ENCODE measurements around the gene ZNF300. TPM values are rescaled to one million over a fixed set of nuclear protein-coding genes. Genes with fewer than 3 reads are reported as not detected.

ZNF300 gene
- total and polyA plus RNA-seq, 2 of the 13 experiments (the other 11 are each of a cell fraction or from before 2014, with no cell fraction given) = 2.7 to 6.8 TPM

GRCh38 chr5:150904479-150905311 lies at the start of gene ZNF300 (continued):
- TF ChIP-seq HNF1B (CRISPR knock-in tag; IDR thresholded peaks at IDR 0.05) (peak; percentile 52; the same call in 1 of the 2 replicates), HOMEZ (CRISPR knock-in tag; IDR thresholded peaks at IDR 0.05; ENCODE audit: low read depth) (peak; percentile 55; the same call in 1 of the 2 replicates), ZNF281 (CRISPR knock-in tag; IDR thresholded peaks at IDR 0.05; ENCODE audit: borderline replicate concordance) (peak; percentile 30; the same call in 1 of the 2 replicates), ZNF282 (IDR thresholded peaks at IDR 0.05; ENCODE audit: partially characterized antibody) (no peak), ZNF883 (CRISPR knock-in tag; IDR thresholded peaks at IDR 0.05; ENCODE audit: not compliant biosample characterization) (no peak), SP5 (CRISPR knock-in tag; IDR thresholded peaks at IDR 0.05; ENCODE audit: borderline replicate concordance, low read depth) (no peak), HDAC6 (IDR thresholded peaks at IDR 0.05; ENCODE audit: low read depth, low read length) (no peak), ZNF766 (CRISPR knock-in tag; IDR thresholded peaks at IDR 0.05; ENCODE audit: borderline replicate concordance) (no peak), MAX (IDR thresholded peaks at IDR 0.05) (peak; percentile 69), ZNF235 (CRISPR knock-in tag; IDR thresholded peaks at IDR 0.05; ENCODE audit: borderline replicate concordance) (no peak), TIGD3 (CRISPR knock-in tag; IDR thresholded peaks at IDR 0.05; ENCODE audit: borderline replicate concordance) (no peak), HOXA9 (CRISPR knock-in tag; IDR thresholded peaks at IDR 0.05; ENCODE audit: borderline replicate concordance) (peak; percentile 64; the same call in 1 of the 2 replicates), LRRFIP1 (CRISPR knock-in tag; conservative IDR thresholded peaks at IDR 0.05) (no peak), GPN1 (CRISPR knock-in tag; IDR thresholded peaks at IDR 0.05; ENCODE audit: borderline replicate concordance) (no peak)
